GM21390 (cell line): ENCODE measurements around the gene ARL6IP1.
"Not testable (repeated sequence)": the region's sequence is repeated elsewhere in the genome, so short reads cannot be mapped to it uniquely, and the experiment has no call there.

ENCODE experiments used
- ATAC-seq: cut with Tn5 transposase; IDR thresholded peaks from one replicate; pipeline ENCODE4 v1.9.1; 2021; ENCODE audit not compliant: unreplicated experiment

Gene ARL6IP1

DNA sequence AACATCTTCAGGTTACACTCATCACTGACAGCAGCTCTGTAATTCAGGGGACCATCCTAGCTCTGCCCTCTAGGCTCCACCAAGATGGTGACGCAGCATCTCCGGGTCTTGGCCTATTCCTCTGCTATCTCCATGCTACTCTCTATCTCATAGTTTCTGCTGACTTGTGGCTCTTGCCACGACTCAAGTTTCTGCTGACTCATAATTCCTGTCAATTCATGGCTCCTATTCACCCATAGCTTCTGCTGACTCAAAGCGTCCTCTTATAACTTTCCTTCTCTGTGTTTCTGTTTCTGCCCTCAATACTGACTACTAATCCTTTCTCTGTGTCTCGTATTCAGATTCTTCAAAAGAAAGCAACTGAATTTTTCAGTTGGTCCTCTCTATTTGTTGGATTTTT is 38.6 kb downstream of the ARL6IP1 start:
- ATAC-seq, result peak; percentile 42

DNA sequence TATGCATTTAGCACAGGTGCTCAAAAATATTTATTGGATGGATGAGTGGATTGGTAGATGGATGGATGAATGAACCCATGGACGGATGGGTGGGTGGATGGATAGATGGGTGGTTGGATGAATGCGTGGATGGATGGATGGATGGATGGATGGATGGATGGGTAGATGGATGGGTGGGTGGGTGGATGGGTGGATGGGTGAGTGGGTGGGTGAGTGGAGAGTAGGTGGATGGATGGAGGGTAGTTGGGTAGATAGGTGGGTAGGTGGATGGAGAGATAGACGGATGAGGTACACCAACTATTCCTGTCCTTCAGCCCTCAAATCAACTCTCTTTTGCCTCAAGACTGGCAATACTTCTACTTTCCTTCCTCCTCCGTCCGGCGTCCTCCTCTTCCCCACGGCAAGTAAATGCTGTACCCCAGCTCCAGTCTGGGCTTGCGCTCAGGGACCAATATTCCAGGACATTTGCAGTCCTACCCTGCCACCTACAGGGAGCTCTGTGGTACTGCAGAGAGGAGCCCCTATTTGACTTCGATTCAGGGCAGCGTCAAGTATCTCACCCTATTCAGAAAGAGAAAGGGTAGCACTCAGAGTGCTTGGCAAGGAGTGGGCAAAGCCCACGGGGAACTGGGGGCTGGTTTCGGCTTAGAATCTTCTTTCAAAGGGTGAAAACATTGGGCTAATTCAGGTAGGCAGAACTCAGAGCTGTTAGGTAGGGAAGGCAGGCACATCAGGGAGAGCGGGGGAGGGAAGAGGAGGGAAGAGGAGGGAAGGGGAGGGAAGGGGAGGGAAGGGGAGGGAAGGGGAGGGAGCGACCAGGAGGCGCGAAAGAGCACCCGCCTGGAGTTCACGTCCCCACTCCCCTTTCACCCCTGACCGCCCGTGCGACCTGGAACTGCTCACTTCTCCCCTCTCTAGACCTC is 41.5 kb downstream of the ARL6IP1 start:
- peak; percentile 52 for ATAC-seq

DNA sequence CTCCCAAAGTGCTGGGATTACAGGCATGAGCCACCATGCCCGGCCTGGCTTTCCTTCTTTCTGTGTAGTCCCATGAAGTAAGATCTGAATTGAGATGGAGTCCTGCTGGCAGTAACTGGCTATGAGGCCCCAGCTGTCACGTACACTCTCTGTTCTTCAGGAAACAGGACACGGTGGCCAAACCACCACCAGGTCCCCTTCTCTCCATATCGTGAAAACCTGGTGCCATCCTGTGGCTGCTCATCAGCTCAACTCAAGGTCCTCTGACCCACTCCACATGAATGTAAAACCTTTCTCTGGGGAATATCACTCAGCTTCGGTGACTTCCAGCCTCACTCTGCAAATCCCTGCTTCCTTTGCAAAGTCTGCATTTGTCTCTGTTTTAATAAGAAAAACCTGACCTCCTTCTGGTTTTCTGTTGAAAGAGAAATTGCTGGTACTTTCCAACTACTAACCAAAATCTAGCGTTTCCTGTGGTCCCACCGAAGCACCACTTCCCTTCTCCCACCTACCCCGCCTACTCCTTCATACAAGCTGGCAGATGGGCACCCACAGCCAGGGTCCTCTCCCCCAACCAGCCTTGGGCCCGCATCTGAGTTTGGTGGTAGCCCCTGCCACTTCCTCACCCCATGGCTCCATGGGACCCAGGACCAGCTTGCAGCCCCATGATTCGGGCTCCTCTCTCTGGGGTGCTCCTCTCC is 43.2 kb downstream of the ARL6IP1 start:
- ATAC-seq, result not testable (repeated sequence)

DNA sequence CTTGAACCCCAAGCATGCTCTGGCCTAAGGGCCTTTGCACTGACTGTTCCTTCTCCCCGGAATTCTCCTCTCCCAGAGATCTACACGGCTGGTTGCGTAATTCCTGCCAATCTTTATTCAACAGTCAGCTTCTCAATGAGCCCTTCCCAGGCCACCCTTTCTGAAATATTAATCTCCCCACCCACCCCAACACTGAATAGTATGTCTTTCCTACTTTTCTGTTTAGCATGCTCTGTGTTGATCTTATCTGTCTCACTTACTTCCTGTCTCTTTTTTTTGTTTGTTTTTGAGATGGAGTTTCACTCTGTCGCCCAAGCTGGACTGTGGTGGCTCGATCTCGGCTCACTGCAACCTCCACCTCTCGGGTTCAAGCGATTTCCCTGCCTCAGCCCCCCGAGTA is 44.7 kb downstream of the ARL6IP1 start:
- not testable (repeated sequence) for ATAC-seq

DNA sequence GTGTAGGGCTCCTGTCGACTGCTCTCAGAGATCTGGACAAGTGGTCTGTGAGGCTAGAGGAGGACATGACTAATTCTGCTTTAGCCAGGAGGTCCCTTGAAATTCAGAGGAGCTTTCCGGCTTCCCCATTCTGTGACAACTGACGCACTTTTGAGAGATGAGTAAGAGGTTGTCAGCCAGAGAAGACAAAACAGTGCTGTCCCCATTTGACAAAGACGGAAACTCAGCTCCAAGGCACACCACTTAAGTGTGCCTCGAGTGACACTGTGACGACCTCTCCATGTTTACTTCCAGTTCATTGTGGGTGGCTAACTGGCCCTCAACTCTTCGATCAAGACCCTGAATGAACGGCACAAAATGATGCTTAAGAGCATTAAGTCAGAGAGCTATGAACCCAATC is 58.5 kb downstream of the ARL6IP1 start:
- ATAC-seq, result not testable (repeated sequence)
